Activated CD4-positive, alpha-beta T cell treated with anti-CD3 and anti-CD28 coated beads, Interleukin-10, Interleukin-2, amounts not matched to agents 100 ng/mL and 50 ng/mL, durations not matched to agents 16 hours and 8 hours (primary cell): ENCODE results near the gene MPHOSPH8.
"Not testable (repeated sequence)": the region's sequence is repeated elsewhere in the genome, so short reads cannot be mapped to it uniquely, and the experiment has no call there.

Experiments used
- DNase-seq: peaks from one replicate; pipeline ENCODE4 v3.0.0-alpha.2; 2020

MPHOSPH8 gene

DNA sequence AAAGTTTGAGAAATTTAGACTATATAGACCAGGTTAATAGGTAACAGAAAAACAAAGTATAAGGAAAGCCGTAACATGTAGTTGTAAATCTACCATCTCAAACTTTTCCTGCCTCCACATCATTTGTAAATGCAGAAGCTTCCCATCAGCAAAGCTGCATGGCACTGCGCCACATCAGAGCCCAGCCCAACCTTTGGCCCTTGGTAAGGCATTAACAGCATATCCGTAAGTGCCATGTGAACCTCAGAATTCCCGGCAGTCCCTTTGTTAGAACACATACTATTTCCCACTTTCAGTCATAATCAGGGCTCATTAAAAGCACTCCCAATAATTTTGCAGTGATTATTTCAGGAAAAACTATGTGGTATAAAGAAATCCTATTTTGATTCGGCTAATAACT is 51.6 kb downstream of the MPHOSPH8 start:
- DNase-seq = no peak

- no peak for DNase-seq
Observed at GRCh38 chr13:19685437-19685836, 52.0 kb downstream of the MPHOSPH8 start.

DNA sequence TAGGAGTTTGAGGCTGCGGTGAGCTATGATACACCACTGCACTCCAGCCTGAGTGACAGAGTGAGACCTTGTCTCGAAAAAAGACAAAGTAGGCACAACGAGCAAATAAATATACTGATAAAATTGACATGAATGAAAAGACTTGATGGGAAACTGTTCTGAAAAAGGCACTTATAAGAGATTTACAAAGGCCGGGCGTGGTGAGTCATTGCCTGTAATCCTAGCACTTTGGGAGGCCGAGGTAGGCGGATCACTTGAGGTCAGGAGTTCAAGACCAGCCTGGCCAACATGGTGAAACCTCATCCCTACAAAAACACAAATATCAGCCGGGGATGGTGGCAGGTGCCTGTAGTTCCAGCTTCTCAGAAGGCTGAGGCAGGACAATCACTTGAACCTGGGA is 58.0 kb downstream of the MPHOSPH8 start:
- DNase-seq = not testable (repeated sequence)

- no peak for DNase-seq
Observed at GRCh38 chr13:19695428-19695827, 62.0 kb downstream of the MPHOSPH8 start.

GRCh38 chr13:19695829-19696228 is 62.4 kb downstream of the MPHOSPH8 start:
- no peak for DNase-seq

DNA sequence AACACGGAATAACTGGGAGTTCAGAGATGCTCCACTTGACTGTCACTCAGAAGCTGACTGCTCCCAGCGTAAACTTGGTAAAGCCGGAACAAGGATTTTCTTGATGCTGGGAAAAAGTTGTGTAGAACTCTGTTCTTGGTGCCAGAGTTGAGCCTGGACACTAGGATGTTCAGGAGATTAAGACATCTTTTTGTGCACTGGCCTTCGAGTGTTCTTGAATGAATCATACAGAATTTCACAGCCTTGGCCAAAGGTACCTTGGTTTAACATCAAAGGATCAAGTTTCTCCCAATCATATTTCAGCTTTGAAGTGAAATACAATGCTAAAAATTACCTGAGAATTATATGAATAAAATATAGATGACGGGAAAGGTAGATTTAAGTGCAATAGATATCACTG is 67.5 kb downstream of the MPHOSPH8 start:
- not testable (repeated sequence) for DNase-seq

DNA sequence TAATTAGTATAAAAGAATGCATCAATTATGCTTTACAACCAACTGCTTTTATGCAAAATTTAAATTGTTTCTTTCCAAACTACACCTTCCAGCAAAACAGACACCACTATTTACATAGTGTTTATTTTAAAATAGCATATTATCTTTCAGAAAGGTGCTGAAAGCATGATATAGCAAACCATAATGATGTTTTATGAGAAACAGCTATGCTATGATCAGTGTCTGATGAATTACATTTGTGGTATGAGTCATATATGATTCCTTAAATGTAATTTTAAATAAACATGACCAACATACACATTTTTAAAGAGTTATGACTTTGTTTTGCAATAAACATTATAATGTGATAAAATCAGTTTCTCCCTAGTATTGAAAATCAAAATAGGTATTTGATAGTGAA is 68.2 kb downstream of the MPHOSPH8 start:
- not testable (repeated sequence) for DNase-seq

GRCh38 chr13:19704256-19704655 is 70.8 kb downstream of the MPHOSPH8 start:
- not testable (repeated sequence) for DNase-seq

- not testable (repeated sequence) for DNase-seq
Observed at GRCh38 chr13:19709039-19709438, 75.6 kb downstream of the MPHOSPH8 start.

- not testable (repeated sequence) for DNase-seq
Observed at GRCh38 chr13:19709782-19710181, 76.3 kb downstream of the MPHOSPH8 start.

DNA sequence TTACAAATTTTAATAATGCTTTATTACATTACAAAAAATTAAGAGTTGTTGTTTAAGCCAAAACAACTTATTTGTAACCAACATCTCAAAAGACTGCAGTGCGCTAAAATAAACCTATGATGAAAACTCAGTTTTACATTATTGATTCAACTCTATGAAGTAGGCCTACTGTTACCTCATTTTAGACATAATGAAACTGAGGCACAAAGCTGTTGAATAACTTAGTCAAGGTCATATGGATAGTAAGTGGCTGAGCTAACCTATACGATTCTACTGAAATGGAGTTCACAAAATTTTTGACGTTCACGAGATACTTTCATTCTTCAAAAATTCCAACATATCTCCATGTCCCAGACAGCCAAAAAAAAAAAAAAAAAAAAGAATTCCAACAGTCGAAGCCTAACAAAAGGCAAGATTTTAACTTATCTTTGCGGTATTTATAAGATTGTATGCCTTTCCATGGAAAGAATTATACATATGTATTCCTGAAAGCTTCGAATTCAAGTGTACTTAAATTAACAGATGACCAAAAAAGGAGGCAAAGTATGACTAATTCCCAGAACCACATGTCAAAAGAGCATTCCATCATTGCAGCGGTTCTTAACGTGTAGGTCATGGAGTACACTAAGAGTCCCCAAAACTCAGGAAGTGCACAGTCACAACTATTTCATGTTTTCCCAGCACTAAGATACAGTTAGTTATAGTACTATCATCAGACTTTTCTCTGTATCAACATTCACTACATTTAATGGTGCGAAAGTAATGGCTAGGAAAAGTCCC is 79.9 kb downstream of the MPHOSPH8 start:
- DNase-seq = peak; percentile 85

GRCh38 chr13:19720039-19720438 is 86.6 kb downstream of the MPHOSPH8 start:
- DNase-seq = no peak
